Astrocyte (in vitro differentiated cells and primary cell): ENCODE measurements around the gene CRYZ.
"Not testable (repeated sequence)": the region's sequence is repeated elsewhere in the genome, so short reads cannot be mapped to it uniquely, and the experiment has no call there.

ENCODE experiments used
- CTCF ChIP-seq: IDR thresholded peaks from 2 replicates; pipeline ENCODE4 v1.5.1; 2011; ENCODE audit warnings: low read depth, mild to moderate bottlenecking, inconsistent platforms, low read length, moderate library complexity; ENCODE audit not compliant: insufficient read depth
- EZH2 ChIP-seq: IDR thresholded peaks from 2 replicates; pipeline ENCODE4 v1.6.1; 2012; ENCODE audit warnings: mild to moderate bottlenecking, low read length, inconsistent platforms; ENCODE audit not compliant: insufficient read depth

GRCh38 chr1:74732071-74732946 lies 541 bp downstream of the CRYZ start:
- TF ChIP-seq CTCF, EZH2: not testable (repeated sequence)
